ENCODE measurements around the gene TRIM7.

- TF ChIP-seq POLR2AphosphoS5 (IDR thresholded peaks at IDR 0.05; ENCODE audit: low read depth, low read length) (no peak), EZH2phosphoT487 (IDR thresholded peaks at IDR 0.05; ENCODE audit: borderline replicate concordance) (no peak), CEBPB (IDR thresholded peaks at IDR 0.05; ENCODE audit: low read depth) (no peak), POLR2A (IDR thresholded peaks at IDR 0.05; ENCODE audit: borderline replicate concordance, extremely low read depth, insufficient read depth, insufficient read length) (peak; percentile 10), ZFX (IDR thresholded peaks at IDR 0.05) (no peak), SP1 (IDR thresholded peaks at IDR 0.05; ENCODE audit: low read depth) (no peak), REST (IDR thresholded peaks at IDR 0.05; ENCODE audit: low read depth) (no peak), TCF7L2 (IDR thresholded peaks at IDR 0.05; ENCODE audit: borderline replicate concordance, extremely low read depth, insufficient read depth, insufficient read length) (no peak)
- TF ChIP-seq, protein P1, sequence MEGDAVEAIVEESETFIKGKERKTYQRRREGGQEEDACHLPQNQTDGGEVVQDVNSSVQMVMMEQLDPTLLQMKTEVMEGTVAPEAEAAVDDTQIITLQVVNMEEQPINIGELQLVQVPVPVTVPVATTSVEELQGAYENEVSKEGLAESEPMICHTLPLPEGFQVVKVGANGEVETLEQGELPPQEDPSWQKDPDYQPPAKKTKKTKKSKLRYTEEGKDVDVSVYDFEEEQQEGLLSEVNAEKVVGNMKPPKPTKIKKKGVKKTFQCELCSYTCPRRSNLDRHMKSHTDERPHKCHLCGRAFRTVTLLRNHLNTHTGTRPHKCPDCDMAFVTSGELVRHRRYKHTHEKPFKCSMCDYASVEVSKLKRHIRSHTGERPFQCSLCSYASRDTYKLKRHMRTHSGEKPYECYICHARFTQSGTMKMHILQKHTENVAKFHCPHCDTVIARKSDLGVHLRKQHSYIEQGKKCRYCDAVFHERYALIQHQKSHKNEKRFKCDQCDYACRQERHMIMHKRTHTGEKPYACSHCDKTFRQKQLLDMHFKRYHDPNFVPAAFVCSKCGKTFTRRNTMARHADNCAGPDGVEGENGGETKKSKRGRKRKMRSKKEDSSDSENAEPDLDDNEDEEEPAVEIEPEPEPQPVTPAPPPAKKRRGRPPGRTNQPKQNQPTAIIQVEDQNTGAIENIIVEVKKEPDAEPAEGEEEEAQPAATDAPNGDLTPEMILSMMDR (IDR thresholded peaks at IDR 0.05 in 2 of 3, conservative IDR thresholded peaks at IDR 0.05 in 1 of 3; ENCODE audit: borderline replicate concordance in 1 of 3, insufficient read depth in 1 of 3, low read depth in 2 of 3, low read length in 2 of 3): no peak
These were observed 11.3 kb downstream of the TRIM7 start for GRCh38 chr5:181193656-181194055.

Data from HCT116 (cell line).